Measurements from ENCODE around the gene GALNT15.

DNA sequence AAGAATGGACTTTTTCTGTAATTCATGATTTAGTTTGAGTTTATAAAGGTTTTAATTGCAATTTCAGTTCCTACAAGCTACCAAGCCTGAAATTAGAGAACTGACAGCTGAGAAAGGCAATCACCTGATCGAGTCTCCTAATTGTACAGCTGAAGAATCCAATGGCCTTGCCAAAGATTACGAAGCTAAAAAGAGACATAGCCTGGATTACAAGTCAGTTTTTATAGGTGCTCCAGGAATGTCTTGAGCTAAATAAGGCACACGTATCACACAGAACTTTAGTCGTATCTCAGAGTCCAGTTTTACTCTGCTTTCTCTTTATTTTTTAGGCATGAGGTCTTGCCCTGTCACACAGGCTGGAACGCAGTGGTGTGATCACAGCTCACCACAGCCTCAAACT lies 83.7 kb downstream of the GALNT15 start:
- TF ChIP-seq, protein P1, sequence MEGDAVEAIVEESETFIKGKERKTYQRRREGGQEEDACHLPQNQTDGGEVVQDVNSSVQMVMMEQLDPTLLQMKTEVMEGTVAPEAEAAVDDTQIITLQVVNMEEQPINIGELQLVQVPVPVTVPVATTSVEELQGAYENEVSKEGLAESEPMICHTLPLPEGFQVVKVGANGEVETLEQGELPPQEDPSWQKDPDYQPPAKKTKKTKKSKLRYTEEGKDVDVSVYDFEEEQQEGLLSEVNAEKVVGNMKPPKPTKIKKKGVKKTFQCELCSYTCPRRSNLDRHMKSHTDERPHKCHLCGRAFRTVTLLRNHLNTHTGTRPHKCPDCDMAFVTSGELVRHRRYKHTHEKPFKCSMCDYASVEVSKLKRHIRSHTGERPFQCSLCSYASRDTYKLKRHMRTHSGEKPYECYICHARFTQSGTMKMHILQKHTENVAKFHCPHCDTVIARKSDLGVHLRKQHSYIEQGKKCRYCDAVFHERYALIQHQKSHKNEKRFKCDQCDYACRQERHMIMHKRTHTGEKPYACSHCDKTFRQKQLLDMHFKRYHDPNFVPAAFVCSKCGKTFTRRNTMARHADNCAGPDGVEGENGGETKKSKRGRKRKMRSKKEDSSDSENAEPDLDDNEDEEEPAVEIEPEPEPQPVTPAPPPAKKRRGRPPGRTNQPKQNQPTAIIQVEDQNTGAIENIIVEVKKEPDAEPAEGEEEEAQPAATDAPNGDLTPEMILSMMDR (IDR thresholded peaks at IDR 0.05) = no peak
- TF ChIP-seq POLR2A (IDR thresholded peaks at IDR 0.05) (no peak), EP300 (IDR thresholded peaks at IDR 0.05; ENCODE audit: low read depth) (no peak)
